LNCAP (cell line): Measurements from ENCODE around the gene BPIFB2.

Experiments used
- CTCF ChIP-seq: fragments of 450-650 bp; IDR thresholded peaks from 2 replicates; pipeline ENCODE4 v1.5.1; 2017; ENCODE audit warnings: mild to moderate bottlenecking

Gene BPIFB2

GRCh38 chr20:33043731-33044181, 36.3 kb downstream of the BPIFB2 start:
- no peak for TF ChIP-seq CTCF

DNA sequence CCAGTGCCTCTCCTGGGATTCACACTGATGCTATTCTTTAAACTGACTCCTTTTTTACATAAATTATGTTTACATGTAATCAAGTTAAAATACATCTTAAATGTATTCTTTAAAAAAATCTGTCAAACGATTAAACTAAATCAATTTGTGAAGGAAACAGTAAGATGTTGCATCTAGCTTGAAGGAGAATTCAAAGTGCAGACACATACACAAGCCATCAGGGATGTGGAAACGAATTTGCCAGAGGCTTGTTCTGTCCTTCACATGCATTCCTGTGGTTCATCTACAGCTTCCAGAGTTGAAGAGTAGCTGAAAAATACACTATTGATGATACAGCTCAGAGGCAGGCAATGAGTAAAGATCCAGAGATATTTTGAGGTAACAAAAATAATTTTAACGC, 38.9 kb downstream of the BPIFB2 start:
- no peak for TF ChIP-seq CTCF

- TF ChIP-seq CTCF = no peak
Observed at GRCh38 chr20:33051333-33051732, 43.8 kb downstream of the BPIFB2 start.

- TF ChIP-seq CTCF = no peak
Observed at GRCh38 chr20:33053291-33054106, 46.0 kb downstream of the BPIFB2 start, which contains the start of gene BPIFB3. BPIFB3 (plus strand) TSS chr20:33053903; CDS start chr20:33055436, 1,533 bp downstream.

DNA sequence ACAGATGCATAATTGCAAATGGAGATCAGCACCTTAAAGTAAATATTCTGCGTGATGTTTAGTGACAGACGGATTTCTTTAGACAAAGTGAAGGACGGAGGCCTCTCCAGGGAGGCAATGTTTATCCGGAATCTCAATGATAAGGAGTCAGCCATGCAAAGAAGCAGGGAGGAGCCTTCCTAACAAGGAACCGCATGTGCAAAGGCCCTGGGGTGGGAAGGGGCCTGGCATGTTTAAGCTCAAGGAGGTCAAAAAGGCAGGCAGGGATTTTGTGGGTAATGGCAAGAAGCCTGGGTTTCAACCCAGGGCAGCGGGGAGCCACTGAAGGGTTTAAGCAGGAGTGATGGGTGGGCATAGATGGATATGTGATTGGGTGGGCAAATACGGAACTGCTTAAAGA, 46.9 kb downstream of the BPIFB2 start:
- no peak for TF ChIP-seq CTCF

- no peak for TF ChIP-seq CTCF
Observed at GRCh38 chr20:33054791-33055190, 47.3 kb downstream of the BPIFB2 start.

GRCh38 chr20:33059136-33059535, 51.6 kb downstream of the BPIFB2 start:
- TF ChIP-seq CTCF = no peak
